CD4-positive, alpha-beta T cell (primary cell): ENCODE data around the gene NFYB. TPM values are rescaled to one million over a fixed set of nuclear protein-coding genes. Genes with fewer than 3 reads are reported as not detected.

ENCODE experiments used
- ATAC-seq: fragments of 200-7000 bp; cut with Tn5 transposase; one replicate; pipeline ENCODE4 v1.10.0; 2022; ENCODE audit warnings: mild to moderate bottlenecking; ENCODE audit not compliant: poor library complexity
- CTCF ChIA-PET: fragments of 350-600 bp; sonication (Branson Sonifier 250); formaldehyde crosslinking; loops from one replicate; lab custom pipeline; 2021; ENCODE audit warnings: antibody characterized with exemption, inconsistent platforms; lab: Charles Lee
- POLR2A ChIA-PET: fragments of 350-600 bp; sonication (Branson Sonifier 250); formaldehyde crosslinking; loops from one replicate; lab custom pipeline; 2021; ENCODE audit warnings: antibody characterized with exemption, inconsistent platforms; lab: Charles Lee
- DNase-seq, 14 experiments: peaks; one replicate each; pipeline ENCODE4 v3.0.0-alpha.2; 2013 to 2020; ENCODE audit warnings: mixed read lengths in 2 of 14
- H3K27ac ChIP-seq, 2 donors: one replicate each; pipeline versions ENCODE4 v1.5.1 to v1.7.0; 2013; ENCODE audit warnings: low read length in 2 of 2, low read depth in 1 of 2, mild to moderate bottlenecking in 1 of 2
- H3K27me3 ChIP-seq, 2 experiments: 1 replicate in 1 of 2; 2 replicates in 1 of 2; pipeline versions ENCODE4 v1.6.1 to v1.7.0; 2013; ENCODE audit warnings: low read length in 2 of 2, control low read depth in 1 of 2, mild to moderate bottlenecking in 1 of 2, moderate library complexity in 1 of 2; ENCODE audit not compliant: insufficient read depth in 2 of 2, control insufficient read depth in 1 of 2
- H3K36me3 ChIP-seq: one replicate; pipeline ENCODE4 v1.6.1; 2013; ENCODE audit warnings: low read length, control low read depth; ENCODE audit not compliant: insufficient read depth
- H3K4me1 ChIP-seq: one replicate; pipeline ENCODE4 v1.6.1; 2013; ENCODE audit warnings: low read length, control low read depth; ENCODE audit not compliant: insufficient read depth
- H3K4me3 ChIP-seq: one replicate; pipeline ENCODE4 v1.5.1; 2013; ENCODE audit warnings: mild to moderate bottlenecking, low read length, moderate library complexity
- H3K9me3 ChIP-seq, 2 experiments: 1 replicate in 1 of 2; 2 replicates in 1 of 2; pipeline versions ENCODE4 v1.6.1 to v1.7.0; 2013; ENCODE audit warnings: low read length in 2 of 2, mild to moderate bottlenecking in 2 of 2, control low read depth in 1 of 2, moderate library complexity in 1 of 2; ENCODE audit not compliant: control insufficient read depth in 1 of 2, insufficient read depth in 1 of 2
- H3K27ac Mint-ChIP-seq: one replicate; pipeline ENCODE4 v1.8.0; 2020; ENCODE audit warnings: mixed read lengths
- H3K27me3 Mint-ChIP-seq: one replicate; pipeline ENCODE4 v1.8.0; 2021; ENCODE audit warnings: mixed read lengths
- H3K36me3 Mint-ChIP-seq: one replicate; pipeline ENCODE4 v1.8.0; 2021; ENCODE audit warnings: low read depth, mixed read lengths
- H3K4me1 Mint-ChIP-seq: one replicate; pipeline ENCODE4 v1.8.0; 2021; ENCODE audit warnings: low read depth, mixed read lengths
- H3K4me3 Mint-ChIP-seq: one replicate; pipeline ENCODE4 v1.8.0; 2020; ENCODE audit warnings: mild to moderate bottlenecking, mixed read lengths
- H3K9me3 Mint-ChIP-seq: one replicate; pipeline ENCODE4 v1.8.0; 2020; ENCODE audit warnings: mixed read lengths
- CTCF ChIP-seq: fragments of 200-600 bp; IDR thresholded peaks from one replicate; pipeline ENCODE4 v1.8.0; 2022; ENCODE audit warnings: antibody characterized with exemption, mild to moderate bottlenecking
- intact Hi-C, 2 experiments: fragments of 100-400 bp; cut with DNase I in 1 of 2; cut with micrococcal nuclease in 1 of 2; formaldehyde crosslinking; loops; one replicate each; pipeline versions ENCODE4 v1.15.1 to v1.9.0; 2023 to 2025; cut with DNase I, micrococcal nuclease
- polyA plus RNA-seq, 2 donors: library from polyadenylated mRNA; unstranded; fragments of 120-200 nt; gene quantifications; one replicate each; pipeline ENCODE4 v1.2.1, GENCODE V29; 2013
- total RNA-seq, 174 experiments: library from RNA in 2 of 174; stranded (reverse) in 2 of 174; gene quantifications; one replicate each; pipeline ENCODE4 v1.2.3 and lab custom pipeline; 2021 to 2026

The NFYB gene
- total RNA-seq (10 to 100 TPM; 12.8 to 14.6 TPM), total RNA-seq (lab: John Stamatoyannopoulos, UW) (15.8 to 77.2 (median 45.3) reads per million in 172 experiments)
- 29.4 TPM for polyA plus RNA-seq (2013, experiment 1 of 2)
- 28.8 TPM for polyA plus RNA-seq (2013, experiment 2 of 2)

- H3K27me3 Mint-ChIP-seq = no peaks in the 10 kb centered on the region
Measured at GRCh38 chr12:104137902-104138796, at the start of gene NFYB. Gene NFYB, minus strand, starts transcription at chr12:104138210. Its CDS starts 2,757 bp downstream, at chr12:104135453.

GRCh38 chr12:104187446-104188155 is 49.6 kb upstream of the NFYB start:
- Mint-ChIP-seq H3K27me3 (no peaks in the 10 kb centered on the region), H3K27ac (no peak overlapping the region), H3K4me3 (no peak overlapping the region), H3K4me1 (no peaks in the 10 kb centered on the region), H3K9me3 (peaks cover 3% of the 10 kb centered on the region), H3K36me3 (no peaks in the 10 kb centered on the region)
- intact Hi-C loops = no loop called here
- H3K27ac ChIP-seq = no peak overlapping the region
- ATAC-seq (no peak), DNase-seq (no peak)
- H3K4me1 ChIP-seq = no peaks in the 10 kb centered on the region
- ChIA-PET POLR2A (no interaction called here), CTCF (no interaction called here)
- H3K9me3 ChIP-seq = peaks cover 0 to 4% of the 10 kb centered on the region in 2 experiments
- H3K27me3 ChIP-seq = no peaks in the 10 kb centered on the region
- no peaks in the 10 kb centered on the region for H3K36me3 ChIP-seq
- H3K4me3 ChIP-seq = no peak overlapping the region
- no peak for TF ChIP-seq CTCF

More at GRCh38 chr12:104137902-104138796, at the start of gene NFYB:
- H3K9me3 Mint-ChIP-seq = no peaks in the 10 kb centered on the region
- H3K27me3 ChIP-seq = no peaks in the 10 kb centered on the region
- no peaks in the 10 kb centered on the region for H3K4me1 Mint-ChIP-seq
- POLR2A ChIA-PET = interaction anchor here (0.6 to 3.7 kb wide), 31 partner anchors 9 to 1098 kb away, joined by 3 to 52 read pairs (median 5); partner anchors contain the start of genes APPL2, EID3, HCFC2 and HSP90B1
- H3K4me3 ChIP-seq = peak within 1 kb of the TSS; percentile 63
- TF ChIP-seq CTCF = no peak
- H3K4me1 ChIP-seq = peaks cover 18% of the 10 kb centered on the region
- H3K4me3 Mint-ChIP-seq = peak within 1 kb of the TSS; percentile 93
- peaks cover 19% of the 10 kb centered on the region for H3K36me3 ChIP-seq
- intact Hi-C loops = loop anchor here (2.0 to 5.0 kb wide), 4 partner anchors 73 to 211 kb away; partner anchors contain the start of genes EID3 (in 1 of the 2), HCFC2 (in 1 of the 2) and TXNRD1 (in 1 of the 2)
- H3K27ac Mint-ChIP-seq = peak within 1 kb of the TSS; percentile 80
- peak; percentile 96 for ATAC-seq
- H3K27ac ChIP-seq = peak within 1 kb of the TSS in 1 of 2 donors; percentile 43
- CTCF ChIA-PET = interaction anchor here (0.9 to 1.5 kb wide), 2 partner anchors 29 to 150 kb away, joined by 3 to 4 read pairs; no protein-coding TSS in a partner anchor
- H3K9me3 ChIP-seq = no peaks in the 10 kb centered on the region
- no peaks in the 10 kb centered on the region for H3K36me3 Mint-ChIP-seq
- peak; percentile 85 to 98 (median 90) for DNase-seq

- POLR2A ChIA-PET = no interaction called here
- no peaks in the 10 kb centered on the region for H3K36me3 Mint-ChIP-seq
- H3K9me3 Mint-ChIP-seq = peaks cover 3% of the 10 kb centered on the region
- H3K4me3 ChIP-seq = no peak overlapping the region
- H3K27me3 ChIP-seq = no peaks in the 10 kb centered on the region
- intact Hi-C loops = no loop called here
- no peak overlapping the region for H3K27ac Mint-ChIP-seq
- no peak overlapping the region for H3K4me3 Mint-ChIP-seq
- TF ChIP-seq CTCF = no peak
- H3K4me1 ChIP-seq = no peaks in the 10 kb centered on the region
- H3K27me3 Mint-ChIP-seq = no peaks in the 10 kb centered on the region
- H3K9me3 ChIP-seq = peaks cover 0 to 4% of the 10 kb centered on the region in 2 experiments
- CTCF ChIA-PET = no interaction called here
- no peaks in the 10 kb centered on the region for H3K4me1 Mint-ChIP-seq
- H3K36me3 ChIP-seq = no peaks in the 10 kb centered on the region
- DNase-seq (no peak), ATAC-seq (no peak)
- H3K27ac ChIP-seq = no peak overlapping the region
Measured at GRCh38 chr12:104183443-104183842, 45.4 kb upstream of the NFYB start.
